DMS79 (cell line): Measurements from ENCODE around the gene NFYB.

Experiments
- DNase-seq: peaks from one replicate; lab custom pipeline; 2025; lab: John Stamatoyannopoulos, UW

The NFYB gene

GRCh38 chr12:104155711-104156555 is 17.9 kb upstream of the NFYB start:
- no peak for DNase-seq

GRCh38 chr12:104154806-104155205 is 16.8 kb upstream of the NFYB start:
- DNase-seq, result no peak

- peak; percentile 45 for DNase-seq
Measured at GRCh38 chr12:104154286-104154685, 16.3 kb upstream of the NFYB start.

GRCh38 chr12:104152685-104153241 is 14.8 kb upstream of the NFYB start:
- no peak for DNase-seq

- no peak for DNase-seq
Measured at GRCh38 chr12:104150416-104150815, 12.4 kb upstream of the NFYB start.

GRCh38 chr12:104147346-104147745 is 9.3 kb upstream of the NFYB start:
- no peak for DNase-seq

- DNase-seq, result no peak
Measured at GRCh38 chr12:104143918-104144317, 5.9 kb upstream of the NFYB start.

GRCh38 chr12:104143002-104143401 is 5.0 kb upstream of the NFYB start:
- DNase-seq, result no peak

- no peak for DNase-seq
Measured at GRCh38 chr12:104142543-104142942, 4.5 kb upstream of the NFYB start.

- DNase-seq, result no peak
Measured at GRCh38 chr12:104138797-104139152, 765 bp upstream of the NFYB start.

- peak; percentile 26 for DNase-seq
Measured at GRCh38 chr12:104137001-104137901, 759 bp downstream of the NFYB start.

GRCh38 chr12:104136577-104136976 is 1.4 kb downstream of the NFYB start:
- DNase-seq, result no peak

GRCh38 chr12:104134882-104135281 is 3.1 kb downstream of the NFYB start:
- no peak for DNase-seq

- no peak for DNase-seq
Measured at GRCh38 chr12:104133866-104134265, 4.1 kb downstream of the NFYB start.

- no peak for DNase-seq
Measured at GRCh38 chr12:104133321-104133720, 4.7 kb downstream of the NFYB start.

- DNase-seq, result no peak
Measured at GRCh38 chr12:104132351-104132956, 5.6 kb downstream of the NFYB start.

- DNase-seq, result no peak
Measured at GRCh38 chr12:104131609-104132008, 6.4 kb downstream of the NFYB start.

- DNase-seq, result no peak
Measured at GRCh38 chr12:104130760-104131159, 7.2 kb downstream of the NFYB start.

GRCh38 chr12:104126548-104126947 is 11.5 kb downstream of the NFYB start:
- DNase-seq, result no peak

GRCh38 chr12:104122298-104122697 is 15.7 kb downstream of the NFYB start:
- DNase-seq, result no peak

GRCh38 chr12:104121001-104121400 is 17.0 kb downstream of the NFYB start:
- no peak for DNase-seq

GRCh38 chr12:104115587-104115975 is 22.4 kb downstream of the NFYB start:
- no peak for DNase-seq
